ENCODE data around the gene ATP8A2. TPM values are rescaled to one million over a fixed set of nuclear protein-coding genes. Genes with fewer than 3 reads are reported as not detected.

The ATP8A2 gene
- total RNA-seq, 1 donor from 2014 or later, result 1.3 TPM

GRCh38 chr13:25380082-25380481 is 8.3 kb downstream of the ATP8A2 start:
- no peaks in the 10 kb centered on the region for H3K4me1 ChIP-seq (ENCODE audit: insufficient read depth, low read length)
- no peaks in the 10 kb centered on the region for H3K9me3 Mint-ChIP-seq (ENCODE audit: unreplicated experiment)
- H3K36me3 Mint-ChIP-seq (ENCODE audit: low read depth, unreplicated experiment), result no peaks in the 10 kb centered on the region
- peaks cover 5% of the 10 kb centered on the region for H3K27me3 ChIP-seq (ENCODE audit: insufficient read depth, low read length)
- no peak overlapping the region for H3K4me3 ChIP-seq (ENCODE audit: insufficient read depth, low read depth, low read length)
- H3K4me1 Mint-ChIP-seq (ENCODE audit: low read depth, unreplicated experiment), result peaks cover 3% of the 10 kb centered on the region
- H3K27me3 Mint-ChIP-seq (ENCODE audit: low read depth, unreplicated experiment), result no peaks in the 10 kb centered on the region
- no peaks in the 10 kb centered on the region for H3K9me3 ChIP-seq (ENCODE audit: insufficient read depth, low read depth, low read length)
- no peaks in the 10 kb centered on the region for H3K36me3 ChIP-seq (ENCODE audit: insufficient read depth, low read length)
- H2AFZ ChIP-seq (ENCODE audit: low read depth, low read length), result no peak overlapping the region
- no peak overlapping the region for H3K27ac Mint-ChIP-seq (ENCODE audit: unreplicated experiment)
- FAIRE-seq, result no peak
- TF ChIP-seq EZH2 (IDR thresholded peaks at IDR 0.05; ENCODE audit: insufficient read depth, low read length), result no peak
- no peak for TF ChIP-seq CTCF (IDR thresholded peaks at IDR 0.05; ENCODE audit: insufficient read depth, low read depth, low read length)
- H3K9ac ChIP-seq (ENCODE audit: low read length), result no peak overlapping the region
- no peak overlapping the region for H3K4me3 Mint-ChIP-seq (ENCODE audit: unreplicated experiment)
- H3K27ac ChIP-seq (ENCODE audit: low read depth, low read length), result no peak overlapping the region
- no peak overlapping the region for H3K4me2 ChIP-seq (ENCODE audit: low read length)
- no peaks in the 10 kb centered on the region for H4K20me1 ChIP-seq (ENCODE audit: insufficient read depth, low read length)
- no peaks in the 10 kb centered on the region for H3K79me2 ChIP-seq (ENCODE audit: insufficient read depth, low read length)
- no peak for DNase-seq (ENCODE audit: low read depth)

GRCh38 chr13:25380741-25381324 is 9.1 kb downstream of the ATP8A2 start:
- Histone ChIP-seq H3K36me3 (ENCODE audit: insufficient read depth, low read length) (no peaks in the 10 kb centered on the region), H3K27ac (ENCODE audit: low read depth, low read length) (no peak overlapping the region), H3K9ac (ENCODE audit: low read length) (no peak overlapping the region), H3K79me2 (ENCODE audit: insufficient read depth, low read length) (no peaks in the 10 kb centered on the region), H3K27me3 (ENCODE audit: insufficient read depth, low read length) (peaks cover 2% of the 10 kb centered on the region), H3K4me3 (ENCODE audit: insufficient read depth, low read depth, low read length) (no peak overlapping the region), H3K9me3 (ENCODE audit: insufficient read depth, low read depth, low read length) (no peaks in the 10 kb centered on the region), H3K4me2 (ENCODE audit: low read length) (no peak overlapping the region), H2AFZ (ENCODE audit: low read depth, low read length) (no peak overlapping the region), H3K4me1 (ENCODE audit: insufficient read depth, low read length) (no peaks in the 10 kb centered on the region), H4K20me1 (ENCODE audit: insufficient read depth, low read length) (no peaks in the 10 kb centered on the region)
- TF ChIP-seq CTCF (IDR thresholded peaks at IDR 0.05; ENCODE audit: insufficient read depth, low read depth, low read length), result no peak
- TF ChIP-seq EZH2 (IDR thresholded peaks at IDR 0.05; ENCODE audit: insufficient read depth, low read length), result no peak
- no peaks in the 10 kb centered on the region for H3K36me3 Mint-ChIP-seq (ENCODE audit: low read depth, unreplicated experiment)
- no peak for FAIRE-seq
- DNase-seq (ENCODE audit: low read depth), result no peak
- H3K27me3 Mint-ChIP-seq (ENCODE audit: low read depth, unreplicated experiment), result no peaks in the 10 kb centered on the region
- no peak overlapping the region for H3K27ac Mint-ChIP-seq (ENCODE audit: unreplicated experiment)
- H3K9me3 Mint-ChIP-seq (ENCODE audit: unreplicated experiment), result no peaks in the 10 kb centered on the region
- peaks cover 3% of the 10 kb centered on the region for H3K4me1 Mint-ChIP-seq (ENCODE audit: low read depth, unreplicated experiment)
- H3K4me3 Mint-ChIP-seq (ENCODE audit: unreplicated experiment), result no peak overlapping the region

- Histone ChIP-seq H3K79me2 (ENCODE audit: insufficient read depth, low read length) (no peaks in the 10 kb centered on the region), H3K27me3 (ENCODE audit: insufficient read depth, low read length) (no peaks in the 10 kb centered on the region), H3K27ac (ENCODE audit: low read depth, low read length) (no peak overlapping the region), H3K4me3 (ENCODE audit: insufficient read depth, low read depth, low read length) (no peak overlapping the region), H3K9ac (ENCODE audit: low read length) (no peak overlapping the region), H3K4me1 (ENCODE audit: insufficient read depth, low read length) (no peaks in the 10 kb centered on the region), H3K9me3 (ENCODE audit: insufficient read depth, low read depth, low read length) (no peaks in the 10 kb centered on the region), H3K4me2 (ENCODE audit: low read length) (no peak overlapping the region), H3K36me3 (ENCODE audit: insufficient read depth, low read length) (no peaks in the 10 kb centered on the region), H2AFZ (ENCODE audit: low read depth, low read length) (no peak overlapping the region), H4K20me1 (ENCODE audit: insufficient read depth, low read length) (no peaks in the 10 kb centered on the region)
- Mint-ChIP-seq H3K4me1 (ENCODE audit: low read depth, unreplicated experiment) (peaks cover 1% of the 10 kb centered on the region), H3K9me3 (ENCODE audit: unreplicated experiment) (peaks cover 3% of the 10 kb centered on the region), H3K4me3 (ENCODE audit: unreplicated experiment) (no peak overlapping the region), H3K27me3 (ENCODE audit: low read depth, unreplicated experiment) (no peaks in the 10 kb centered on the region), H3K36me3 (ENCODE audit: low read depth, unreplicated experiment) (no peaks in the 10 kb centered on the region), H3K27ac (ENCODE audit: unreplicated experiment) (no peak overlapping the region)
- TF ChIP-seq CTCF (IDR thresholded peaks at IDR 0.05; ENCODE audit: insufficient read depth, low read depth, low read length), result no peak
- no peak for TF ChIP-seq EZH2 (IDR thresholded peaks at IDR 0.05; ENCODE audit: insufficient read depth, low read length)
- no peak for FAIRE-seq
- no peak for DNase-seq (ENCODE audit: low read depth)
Observed at GRCh38 chr13:25384758-25385410, 13.1 kb downstream of the ATP8A2 start.

Measured in astrocyte (in vitro differentiated cells and primary cell).